GM19351 (cell line): Measurements from ENCODE around the gene CEBPZOS.
"Not testable (repeated sequence)": the region's sequence is repeated elsewhere in the genome, so short reads cannot be mapped to it uniquely, and the experiment has no call there.

Source experiments
- ATAC-seq: cut with Tn5 transposase; IDR thresholded peaks from one replicate; pipeline ENCODE4 v1.9.1; 2021; ENCODE audit warnings: mild to moderate bottlenecking, moderate library complexity; ENCODE audit not compliant: unreplicated experiment

CEBPZOS gene

GRCh38 chr2:37190290-37190689 is 6.0 kb upstream of the CEBPZOS start:
- ATAC-seq, result no peak

DNA sequence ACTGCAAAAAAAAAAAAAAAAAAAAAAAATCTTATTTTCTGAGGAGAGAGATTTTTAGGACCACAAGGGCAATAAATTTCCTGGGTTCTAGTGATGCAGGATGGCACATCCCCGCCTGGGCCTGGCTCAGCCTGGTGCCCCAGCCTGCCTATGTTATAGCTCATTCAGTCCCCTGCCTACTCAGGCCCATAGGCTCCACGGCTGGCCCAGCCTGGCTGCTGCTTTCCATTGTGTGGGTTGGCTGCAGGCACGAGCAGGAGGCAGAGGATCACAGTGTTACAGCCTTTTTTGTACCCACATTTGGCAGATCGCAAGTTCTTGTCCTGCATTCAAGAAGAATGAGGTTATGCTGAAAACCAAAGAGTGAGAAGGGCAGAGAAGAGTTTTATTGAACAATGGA is 5.0 kb upstream of the CEBPZOS start:
- no peak for ATAC-seq

DNA sequence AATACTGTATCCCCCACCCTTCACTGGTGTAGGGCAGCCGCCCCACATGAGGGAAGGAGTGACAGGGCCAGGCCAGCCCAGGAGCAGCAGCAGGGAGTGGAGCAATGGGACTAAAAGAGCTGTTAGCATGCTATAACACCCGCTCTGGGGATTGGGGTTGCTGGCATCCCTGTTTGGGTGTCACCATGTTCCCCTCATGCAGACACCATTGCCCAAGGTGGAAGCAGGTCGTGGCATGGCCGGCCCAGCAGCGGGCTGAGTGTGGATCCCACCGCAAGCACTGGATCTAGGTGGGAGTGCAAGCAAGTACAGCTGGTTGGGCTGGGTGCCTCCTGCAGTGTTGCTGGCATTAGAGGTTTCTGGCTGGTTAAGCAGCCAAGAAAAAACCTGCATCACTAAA is 4.5 kb upstream of the CEBPZOS start:
- ATAC-seq, result no peak

GRCh38 chr2:37192551-37192950 is 3.7 kb upstream of the CEBPZOS start:
- no peak for ATAC-seq

DNA sequence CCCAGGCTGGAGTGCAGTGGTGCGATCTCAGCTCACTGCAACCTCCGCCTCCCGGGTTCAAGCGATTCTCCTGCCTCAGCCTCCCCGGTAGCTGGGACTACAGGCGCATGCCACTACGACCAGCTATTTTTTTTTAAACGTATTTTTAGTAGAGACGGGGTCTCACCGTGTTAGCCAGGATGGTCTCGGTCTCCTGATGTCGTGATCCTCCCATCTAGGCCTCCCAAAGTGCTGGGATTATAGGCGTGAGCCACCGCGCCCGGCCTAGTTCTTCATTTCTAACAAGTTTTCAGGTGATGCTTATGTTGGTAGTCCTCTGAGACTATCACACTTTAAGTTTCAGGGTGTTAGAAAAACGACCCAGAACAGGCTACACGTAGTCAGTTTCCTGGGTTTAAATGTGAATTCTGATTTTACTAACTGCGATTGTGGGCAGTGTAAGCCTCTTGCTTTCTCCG is 405 bp upstream of the CEBPZOS start:
- not testable (repeated sequence) for ATAC-seq

DNA sequence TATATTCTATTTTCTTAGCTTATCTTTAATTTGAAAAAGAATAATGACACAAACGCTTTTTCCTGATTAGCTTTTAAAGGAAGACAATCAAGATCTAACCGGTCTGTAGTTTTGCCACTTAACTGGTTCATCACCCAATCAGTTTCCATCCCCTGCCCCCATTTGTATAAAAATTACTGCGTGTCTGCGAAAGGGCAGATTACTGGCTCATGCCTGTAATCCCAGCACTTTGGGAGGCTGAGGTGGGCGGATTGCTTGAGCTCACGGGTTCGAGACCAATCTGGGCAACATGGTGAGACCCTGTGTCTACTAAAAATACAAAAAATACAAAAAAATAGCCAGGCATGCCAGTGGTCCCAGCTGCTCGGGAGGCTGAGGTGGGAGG is 2.4 kb downstream of the CEBPZOS start:
- no peak for ATAC-seq

DNA sequence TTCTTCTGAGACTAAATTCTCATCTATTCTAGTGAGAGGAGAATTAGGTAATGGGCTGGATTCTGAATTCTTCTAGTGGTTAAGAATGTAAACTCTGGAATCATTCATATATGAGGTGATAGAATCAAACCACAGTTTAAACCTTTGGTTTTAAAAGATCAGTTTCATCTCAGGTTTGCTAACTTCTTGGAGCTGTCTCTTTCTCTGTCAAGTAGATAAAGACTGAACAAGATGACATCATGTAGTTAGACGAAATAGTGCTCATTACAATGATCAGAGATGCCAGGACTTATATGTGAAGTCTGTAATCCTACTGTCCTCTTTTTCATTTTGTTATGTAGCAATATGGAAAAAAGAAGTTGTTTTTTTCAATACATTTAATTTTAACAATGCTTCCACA is 4.9 kb downstream of the CEBPZOS start:
- no peak for ATAC-seq

DNA sequence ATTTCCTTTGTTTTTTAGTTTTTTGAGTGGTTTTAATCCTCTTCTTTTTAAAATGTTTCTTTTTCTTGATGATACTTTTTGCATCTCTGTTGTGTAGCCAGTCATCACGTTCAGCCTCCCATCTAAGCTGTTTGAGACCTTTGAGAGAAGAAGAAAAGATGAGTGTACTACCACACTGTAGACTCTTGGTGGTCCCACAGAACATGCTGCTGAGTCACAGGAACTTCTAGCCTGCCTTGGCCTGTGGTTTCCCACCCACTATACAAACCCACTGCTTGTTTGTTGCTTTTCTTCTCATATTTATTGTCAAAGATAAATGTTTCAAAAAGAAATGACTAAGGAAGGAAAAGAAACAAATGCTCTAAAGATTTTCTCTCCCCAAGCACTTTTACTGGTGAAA is 5.5 kb downstream of the CEBPZOS start:
- no peak for ATAC-seq

DNA sequence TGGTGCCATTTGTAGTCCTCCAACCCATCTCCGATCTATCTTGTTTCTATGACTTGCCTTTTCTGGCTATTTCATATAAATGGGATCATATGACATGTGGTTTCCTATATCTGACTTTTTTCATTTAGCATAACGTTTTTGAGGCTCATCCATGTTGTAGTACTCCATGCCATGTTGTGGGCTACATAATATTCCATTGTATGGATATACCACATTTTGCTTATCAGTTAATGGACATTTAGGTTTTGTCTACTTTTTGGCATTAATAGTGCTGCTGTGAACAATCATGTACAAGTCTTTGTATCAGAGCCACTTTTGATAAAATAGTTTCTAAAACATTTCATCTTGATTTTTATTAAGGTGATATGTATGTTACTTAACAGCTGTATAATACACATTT is 7.4 kb downstream of the CEBPZOS start:
- ATAC-seq, result no peak

- not testable (repeated sequence) for ATAC-seq
These were observed 8.9 kb downstream of the CEBPZOS start for GRCh38 chr2:37205071-37205661.

DNA sequence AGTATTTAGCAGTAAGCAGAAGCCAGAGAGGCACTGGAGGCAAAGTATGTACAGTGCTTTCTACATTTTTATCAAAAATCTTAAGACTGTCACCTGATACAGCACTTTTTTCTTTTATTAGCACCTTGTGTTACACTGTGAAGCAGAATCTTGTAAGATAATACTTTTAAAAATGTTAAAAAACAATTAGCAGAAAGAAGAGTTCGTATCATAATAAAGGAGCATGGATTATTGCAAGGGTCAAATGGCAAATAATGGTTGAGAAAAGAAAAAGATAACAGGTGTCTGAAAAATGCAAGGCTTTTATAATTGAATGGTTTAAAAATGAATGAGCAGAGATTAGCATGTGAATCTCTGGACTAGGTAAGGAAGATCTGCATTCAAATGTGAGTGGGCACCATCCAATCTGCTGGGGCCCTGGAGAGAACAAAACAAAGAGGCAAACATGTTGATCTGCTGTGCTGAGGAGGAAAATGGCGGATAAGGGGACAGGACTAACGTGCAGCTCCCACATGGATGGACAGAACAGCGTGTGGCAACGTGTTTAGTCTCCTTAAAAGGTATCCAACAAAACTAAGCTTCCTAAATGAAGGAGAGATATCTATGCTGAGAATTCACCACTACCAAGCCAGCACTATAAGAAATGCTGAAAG is 9.5 kb downstream of the CEBPZOS start:
- ATAC-seq, result no peak

- ATAC-seq, result not testable (repeated sequence)
These were observed 10.5 kb downstream of the CEBPZOS start for GRCh38 chr2:37206760-37207159.

- no peak for ATAC-seq
These were observed 14.9 kb downstream of the CEBPZOS start for GRCh38 chr2:37211212-37211611.

GRCh38 chr2:37211939-37212338 is 15.6 kb downstream of the CEBPZOS start:
- no peak for ATAC-seq

DNA sequence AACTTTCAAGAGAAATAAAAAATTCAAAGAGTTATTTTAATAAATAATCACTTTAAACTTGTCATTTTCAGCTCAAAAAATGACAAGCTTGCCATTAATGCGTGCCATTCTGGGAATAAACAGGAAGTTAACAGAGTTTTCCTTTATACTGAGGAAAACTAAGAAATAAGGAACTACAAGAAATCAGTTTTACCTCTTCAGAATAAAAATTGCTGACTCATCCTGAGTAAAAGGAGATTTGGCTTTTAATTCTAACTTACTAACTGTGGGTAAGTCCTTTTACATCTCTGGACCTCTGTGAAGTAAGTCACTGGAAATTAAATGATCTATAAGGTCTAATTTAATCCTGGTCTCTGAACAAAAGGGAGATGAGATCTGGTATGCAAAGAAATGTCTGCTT is 19.0 kb downstream of the CEBPZOS start:
- ATAC-seq, result no peak

GRCh38 chr2:37219046-37219445 is 22.8 kb downstream of the CEBPZOS start:
- no peak for ATAC-seq

GRCh38 chr2:37223131-37223530 is 26.8 kb downstream of the CEBPZOS start:
- no peak for ATAC-seq

- no peak for ATAC-seq
These were observed 27.8 kb downstream of the CEBPZOS start for GRCh38 chr2:37224063-37224462.

- ATAC-seq, result not testable (repeated sequence)
These were observed 28.8 kb downstream of the CEBPZOS start for GRCh38 chr2:37225129-37225528.

DNA sequence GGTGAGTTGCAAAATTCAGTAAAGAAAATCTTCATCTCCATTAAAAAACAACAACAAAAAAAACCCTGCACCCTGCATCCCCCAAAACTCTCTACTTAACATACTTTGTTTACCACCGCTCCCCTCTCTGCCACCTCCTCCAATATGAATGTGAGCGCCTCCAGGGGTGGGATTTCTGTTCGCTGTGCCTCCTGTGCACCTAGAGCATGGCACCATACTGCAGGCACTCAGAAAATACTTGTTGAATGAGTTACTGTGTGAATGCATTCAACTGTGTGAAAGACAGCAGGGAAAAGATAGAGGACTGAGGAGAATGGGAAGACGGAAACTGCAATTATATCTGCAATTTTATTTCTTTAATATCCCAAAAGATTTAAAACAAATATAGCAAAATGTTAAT is 30.6 kb downstream of the CEBPZOS start:
- ATAC-seq, result no peak

DNA sequence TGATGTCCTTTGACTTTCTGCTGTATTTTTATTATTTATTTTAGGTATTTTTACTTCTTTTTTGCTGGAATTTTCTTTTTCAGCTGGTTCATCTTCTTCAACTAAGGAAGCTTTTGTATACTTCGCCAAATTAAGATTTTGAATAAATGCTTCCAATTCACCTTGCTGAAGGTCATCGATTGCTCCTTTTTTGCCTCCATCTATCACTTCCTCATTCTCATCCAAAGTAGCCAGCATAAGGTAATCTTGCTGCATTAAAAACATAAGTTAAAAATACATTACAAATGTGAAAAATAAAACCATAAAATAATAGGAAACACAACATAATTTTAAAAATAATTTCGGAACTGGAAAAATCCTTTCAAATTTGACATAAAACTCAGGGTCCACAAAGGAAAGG is 32.5 kb downstream of the CEBPZOS start:
- no peak for ATAC-seq

DNA sequence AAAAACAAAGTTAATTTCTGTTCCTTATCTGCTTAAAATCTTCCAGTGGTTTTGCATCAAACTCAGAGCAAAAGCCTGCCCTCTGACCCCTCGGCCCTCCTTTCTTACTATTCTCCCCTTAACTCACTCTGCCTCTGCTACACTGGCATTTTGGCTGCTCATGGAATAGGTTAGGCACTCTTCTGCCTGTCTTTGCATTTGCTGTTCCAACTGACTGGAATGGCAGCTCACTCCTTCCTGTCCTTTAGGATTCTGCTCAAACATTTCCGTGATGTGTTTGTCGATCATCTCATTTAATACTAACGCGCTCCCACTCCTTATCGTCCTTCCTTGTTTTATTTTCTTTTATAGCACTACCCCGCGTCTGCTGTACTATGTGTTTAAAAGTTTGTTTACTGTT is 34.3 kb downstream of the CEBPZOS start:
- ATAC-seq, result no peak
